Measurements from ENCODE around the gene MOSPD3. TPM values are rescaled to one million over a fixed set of nuclear protein-coding genes. Genes with fewer than 3 reads are reported as not detected.
A peak's percentile ranks its signal among the peaks of the same experiment; 100 is the strongest.
"Not testable (repeated sequence)": the region's sequence is repeated elsewhere in the genome, so short reads cannot be mapped to it uniquely, and the experiment has no call there.

Gene MOSPD3
- total and polyA plus RNA-seq, 9 donors: 9.2 to 27.7 (median 24.4) TPM

- Histone ChIP-seq H3K27me3 (no peaks in the 10 kb centered on the region), H3K27ac (no peak within 1 kb of the TSS), H3K4me3 (no peak within 1 kb of the TSS), H3K36me3 (no peaks in the 10 kb centered on the region), H3K9me3 (no peaks in the 10 kb centered on the region), H3K4me1 (ENCODE audit: insufficient read depth) (no peaks in the 10 kb centered on the region)
- TF ChIP-seq POLR2A (IDR thresholded peaks at IDR 0.05) (no peak), CTCF (IDR thresholded peaks at IDR 0.05) (no peak), EP300 (IDR thresholded peaks at IDR 0.05) (no peak)
- 5 to 6% (median 6%) methylated on average over 60 to 63 of the region's 63 CpGs for WGBS, 3 donors
- intact Hi-C loops (cut with DNase I): loop anchor here in 1 of 4 donors (10.0 kb wide), 1 partner anchor 49 kb away; the partner anchor contains the start of gene POP7
- peak; percentile 29 to 77 (median 52) for DNase-seq
Observed at GRCh38 chr7:100655908-100656674, 43.8 kb downstream of the MOSPD3 start, which contains the start of gene ACTL6B. Gene ACTL6B, minus strand, starts transcription at chr7:100656448. Its CDS starts 94 bp downstream, at chr7:100656354.

- WGBS, 3 donors: 72 to 81% (median 75%) methylated on average over 12 of the region's 12 CpGs
- H3K4me3 ChIP-seq; H3K4me1 ChIP-seq (ENCODE audit: insufficient read depth); H3K27ac ChIP-seq; intact Hi-C loops (cut with DNase I); H3K27me3 ChIP-seq; H3K36me3 ChIP-seq; H3K9me3 ChIP-seq; DNase-seq: not testable (repeated sequence)
Observed at GRCh38 chr7:100662194-100662776, 49.9 kb downstream of the MOSPD3 start.

Small RNA genes lying within 50 kb of the gene (small RNA-seq; reads per million reads assigned to genes)
- gene SAP25: not detected

Other genes starting within 250 kb of the MOSPD3 start
- gene PILRA, start 239.1 kb upstream of the MOSPD3 start, total RNA-seq: 10 to 100 TPM in 1 of 7 donors, 1 to 10 TPM in 6; 1.5 to 25.9 (median 4.1) TPM
- 1 to 10 TPM; 4.8 to 9.0 TPM for gene PILRA, start 239.1 kb upstream of the MOSPD3 start, polyA plus RNA-seq
- 1 to 10 TPM; 2.6 to 6.5 (median 5.0) TPM for gene ZCWPW1, start 183.8 kb upstream of the MOSPD3 start, total RNA-seq
- 1 to 10 TPM; 8.2 to 9.3 TPM for gene ZCWPW1, start 183.8 kb upstream of the MOSPD3 start, polyA plus RNA-seq
- 10 to 100 TPM; 29.4 to 60.6 (median 44.7) TPM for gene MEPCE, start 182.7 kb upstream of the MOSPD3 start, total RNA-seq
- gene MEPCE, start 182.7 kb upstream of the MOSPD3 start, polyA plus RNA-seq: 10 to 100 TPM; 30.0 to 48.9 TPM
- 10 to 100 TPM; 31.8 to 48.5 (median 39.1) TPM for gene PPP1R35, start 176.0 kb upstream of the MOSPD3 start, total RNA-seq
- gene PPP1R35, start 176.0 kb upstream of the MOSPD3 start, polyA plus RNA-seq: 10 to 100 TPM in 1 of 2 donors, 1 to 10 TPM in 1; 2.7 to 39.8 TPM
- 1 to 10 TPM in 2 of 7 donors, under 1 TPM in 4, not detected in 1; 0.45 to 3.0 (median 0.87) TPM for gene SPACDR, start 148.3 kb upstream of the MOSPD3 start, total RNA-seq
- under 1 TPM; 0.25 to 0.71 TPM for gene SPACDR, start 148.3 kb upstream of the MOSPD3 start, polyA plus RNA-seq
- gene TSC22D4, start 133.3 kb upstream of the MOSPD3 start, total RNA-seq: 10 to 100 TPM; 19.8 to 57.3 (median 47.5) TPM
- gene TSC22D4, start 133.3 kb upstream of the MOSPD3 start, polyA plus RNA-seq: 10 to 100 TPM in 1 of 2 donors, 1 to 10 TPM in 1; 6.5 to 40.4 TPM
- gene NYAP1, start 128.6 kb upstream of the MOSPD3 start, total RNA-seq: 10 to 100 TPM in 1 of 7 donors, 1 to 10 TPM in 6; 3.8 to 10.1 (median 8.5) TPM
- 1 to 10 TPM in 1 of 2 donors, under 1 TPM in 1; 0.28 to 4.8 TPM for gene NYAP1, start 128.6 kb upstream of the MOSPD3 start, polyA plus RNA-seq
- 100 to 1,000 TPM in 1 of 7 donors, 10 to 100 TPM in 6; 44.7 to 115 (median 61.5) TPM for gene AGFG2, start 73.3 kb upstream of the MOSPD3 start, total RNA-seq
- 10 to 100 TPM; 10.0 to 55.9 TPM for gene AGFG2, start 73.3 kb upstream of the MOSPD3 start, polyA plus RNA-seq
- 10 to 100 TPM in 2 of 7 donors, 1 to 10 TPM in 5; 3.2 to 10.1 (median 7.2) TPM for gene SAP25, start 38.6 kb upstream of the MOSPD3 start, total RNA-seq
- 1 to 10 TPM in 1 of 2 donors, not detected in 1; 4.0 TPM for gene SAP25, start 38.6 kb upstream of the MOSPD3 start, polyA plus RNA-seq
- gene LRCH4, start 26.4 kb upstream of the MOSPD3 start, total RNA-seq: 100 to 1,000 TPM in 3 of 7 donors, 10 to 100 TPM in 4; 65.2 to 133 (median 90.6) TPM
- 10 to 100 TPM in 1 of 2 donors, 1 to 10 TPM in 1; 3.5 to 50.3 TPM for gene LRCH4, start 26.4 kb upstream of the MOSPD3 start, polyA plus RNA-seq
- gene FBXO24, start 26.2 kb upstream of the MOSPD3 start, total RNA-seq: 1 to 10 TPM in 3 of 7 donors, under 1 TPM in 4; 0.34 to 2.2 (median 0.84) TPM
- gene FBXO24, start 26.2 kb upstream of the MOSPD3 start, polyA plus RNA-seq: under 1 TPM; 0.33 to 0.63 TPM
- gene PCOLCE, start 10.2 kb upstream of the MOSPD3 start, total RNA-seq: 100 to 1,000 TPM in 3 of 7 donors, 10 to 100 TPM in 4; 24.3 to 185 (median 67.5) TPM
- gene PCOLCE, start 10.2 kb upstream of the MOSPD3 start, polyA plus RNA-seq: 10 to 100 TPM; 42.4 to 56.2 TPM
- under 1 TPM in 4 of 7 donors, not detected in 3; 0.12 to 0.79 (median 0.26) TPM for gene TFR2, start 29.0 kb downstream of the MOSPD3 start, total RNA-seq
- gene TFR2, start 29.0 kb downstream of the MOSPD3 start, polyA plus RNA-seq: under 1 TPM; 0.06 to 0.13 TPM
- gene ACTL6B, start 43.9 kb downstream of the MOSPD3 start, total RNA-seq: not detected
- gene ACTL6B, start 43.9 kb downstream of the MOSPD3 start, polyA plus RNA-seq: not detected
- gene GNB2, start 61.2 kb downstream of the MOSPD3 start, total RNA-seq: 100 to 1,000 TPM; 109 to 281 (median 216) TPM
- gene GNB2, start 61.2 kb downstream of the MOSPD3 start, polyA plus RNA-seq: 100 to 1,000 TPM in 1 of 2 donors, 10 to 100 TPM in 1; 18.9 to 187 TPM
- gene GIGYF1, start 81.7 kb downstream of the MOSPD3 start, total RNA-seq: 10 to 100 TPM; 23.1 to 93.0 (median 63.2) TPM
- 10 to 100 TPM in 1 of 2 donors, 1 to 10 TPM in 1; 7.0 to 45.1 TPM for gene GIGYF1, start 81.7 kb downstream of the MOSPD3 start, polyA plus RNA-seq
- gene POP7, start 93.6 kb downstream of the MOSPD3 start, total RNA-seq: 10 to 100 TPM; 13.8 to 29.2 (median 22.2) TPM
- gene POP7, start 93.6 kb downstream of the MOSPD3 start, polyA plus RNA-seq: 10 to 100 TPM; 11.1 to 26.5 TPM
- gene EPO, start 107.9 kb downstream of the MOSPD3 start, total RNA-seq: under 1 TPM in 2 of 7 donors, not detected in 5; 0.20 to 0.25 TPM
- under 1 TPM in 1 of 2 donors, not detected in 1; 0.05 TPM for gene EPO, start 107.9 kb downstream of the MOSPD3 start, polyA plus RNA-seq
- not detected for gene ZAN, start 121.1 kb downstream of the MOSPD3 start, total RNA-seq
- gene ZAN, start 121.1 kb downstream of the MOSPD3 start, polyA plus RNA-seq: not detected
- gene EPHB4, start 215.0 kb downstream of the MOSPD3 start, total RNA-seq: 100 to 1,000 TPM in 3 of 7 donors, 10 to 100 TPM in 4; 31.0 to 119 (median 89.8) TPM
- 10 to 100 TPM; 24.4 to 38.2 TPM for gene EPHB4, start 215.0 kb downstream of the MOSPD3 start, polyA plus RNA-seq
- gene SLC12A9, start 240.2 kb downstream of the MOSPD3 start, total RNA-seq: 10 to 100 TPM; 10.1 to 31.8 (median 26.9) TPM
- gene SLC12A9, start 240.2 kb downstream of the MOSPD3 start, polyA plus RNA-seq: 10 to 100 TPM in 1 of 2 donors, 1 to 10 TPM in 1; 4.7 to 20.9 TPM